ENCODE results near the gene PHKG2.

PHKG2 gene

GRCh38 chr16:30760577-30761426 is 12.6 kb downstream of the PHKG2 start:
- TF ChIP-seq CTCF (IDR thresholded peaks at IDR 0.05; ENCODE audit: extremely low read depth, insufficient read depth, missing control alignments), result no peak
- in situ Hi-C loops (cut with MboI; ENCODE audit: low pct_unique_long_range_greater_than_20kb, low sequenced_read_pairs, unreplicated experiment), result no loop called here
- DNase-seq (ENCODE audit: low spot score), result no peak

GRCh38 chr16:30761427-30761927 is 13.3 kb downstream of the PHKG2 start:
- in situ Hi-C loops (cut with MboI; ENCODE audit: low pct_unique_long_range_greater_than_20kb, low sequenced_read_pairs, unreplicated experiment), result no loop called here
- DNase-seq (ENCODE audit: low spot score), result peak; percentile 74
- TF ChIP-seq CTCF (IDR thresholded peaks at IDR 0.05; ENCODE audit: extremely low read depth, insufficient read depth, missing control alignments), result no peak

GRCh38 chr16:30761928-30762902 is 14.0 kb downstream of the PHKG2 start, which contains the start of the genes CFAP119 and RNF40:
CFAP119 (minus strand) TSS chr16:30762062; CDS start chr16:30761748, 314 bp downstream.
RNF40 (plus strand) TSS chr16:30762322; CDS start chr16:30762546, 224 bp downstream.
- in situ Hi-C loops (cut with MboI; ENCODE audit: low pct_unique_long_range_greater_than_20kb, low sequenced_read_pairs, unreplicated experiment), result no loop called here
- DNase-seq (ENCODE audit: low spot score), result peak; percentile 99
- no peak for TF ChIP-seq CTCF (IDR thresholded peaks at IDR 0.05; ENCODE audit: extremely low read depth, insufficient read depth, missing control alignments)

- in situ Hi-C loops (cut with MboI; ENCODE audit: low pct_unique_long_range_greater_than_20kb, low sequenced_read_pairs, unreplicated experiment), result no loop called here
- no peak for DNase-seq (ENCODE audit: low spot score)
- no peak for TF ChIP-seq CTCF (IDR thresholded peaks at IDR 0.05; ENCODE audit: extremely low read depth, insufficient read depth, missing control alignments)
These were observed 14.9 kb downstream of the PHKG2 start for GRCh38 chr16:30762991-30763725.

- in situ Hi-C loops (cut with MboI; ENCODE audit: low pct_unique_long_range_greater_than_20kb, low sequenced_read_pairs, unreplicated experiment), result no loop called here
- DNase-seq (ENCODE audit: low spot score), result no peak
- TF ChIP-seq CTCF (IDR thresholded peaks at IDR 0.05; ENCODE audit: extremely low read depth, insufficient read depth, missing control alignments), result no peak
These were observed 15.9 kb downstream of the PHKG2 start for GRCh38 chr16:30764086-30764485.

All from GM13977 (cell line).